Ishikawa (cell line): Measurements from ENCODE around the gene RNF183.

Experiments
- CREB1 ChIP-seq: IDR thresholded peaks from 2 replicates; pipeline ENCODE4 v1.6.1; 2012; ENCODE audit warnings: low read depth
- EGR1 ChIP-seq: IDR thresholded peaks from 2 replicates; pipeline ENCODE4 v1.6.1; 2012
- EP300 ChIP-seq: IDR thresholded peaks from 2 replicates; pipeline ENCODE4 v1.6.1; 2012; ENCODE audit warnings: borderline replicate concordance
- FOXM1 ChIP-seq: IDR thresholded peaks from 2 replicates; pipeline ENCODE4 v1.6.1; 2012; ENCODE audit warnings: low read depth, borderline replicate concordance
- NFIC ChIP-seq: IDR thresholded peaks from 2 replicates; pipeline ENCODE4 v1.6.1; 2012
- RAD21 ChIP-seq: IDR thresholded peaks from 2 replicates; pipeline ENCODE4 v1.6.1; 2012; ENCODE audit warnings: low read depth
- TAF1 ChIP-seq: IDR thresholded peaks from 2 replicates; pipeline ENCODE4 v1.6.1; 2012; ENCODE audit warnings: low read depth, mild to moderate bottlenecking
- TCF12 ChIP-seq: IDR thresholded peaks from 2 replicates; pipeline ENCODE4 v1.6.1; 2012; ENCODE audit warnings: low read depth
- TEAD4 ChIP-seq: IDR thresholded peaks from 2 replicates; pipeline ENCODE4 v1.6.1; 2012
- YY1 ChIP-seq: IDR thresholded peaks from 2 replicates; pipeline ENCODE4 v1.6.1; 2012; ENCODE audit warnings: low read depth
- ZBTB7A ChIP-seq: IDR thresholded peaks from 2 replicates; pipeline ENCODE4 v1.6.1; 2012; ENCODE audit warnings: low read depth
- TF ChIP-seq, protein P1 (sequence below): IDR thresholded peaks from 2 replicates; pipeline ENCODE4 v1.6.1; 2012

DNA sequence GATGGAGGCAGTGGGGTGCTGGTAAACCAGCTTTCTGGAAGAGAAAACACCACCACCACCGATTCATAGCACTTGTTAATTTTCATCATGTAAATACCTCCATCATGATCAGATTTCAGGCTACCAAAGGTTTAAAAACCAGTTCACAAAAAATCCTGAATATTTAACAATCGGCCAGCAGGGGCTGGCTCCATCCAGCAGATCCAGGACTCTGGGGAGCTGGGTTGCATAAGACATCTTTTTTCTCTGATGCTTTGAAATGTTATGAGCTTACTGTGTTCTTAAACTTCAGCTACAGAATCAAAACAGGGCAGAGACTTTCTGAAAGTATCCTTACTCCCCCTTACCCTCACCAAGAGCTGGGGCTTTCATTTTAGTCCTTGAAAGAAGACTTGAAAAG is 14.6 kb upstream of the RNF183 start:
- no peak for TF ChIP-seq RAD21
- TF ChIP-seq EP300: no peak
- TF ChIP-seq YY1: no peak
- no peak for TF ChIP-seq TEAD4
- TF ChIP-seq TAF1: no peak
- TF ChIP-seq EGR1: no peak
- no peak for TF ChIP-seq ZBTB7A
- TF ChIP-seq, protein P1, sequence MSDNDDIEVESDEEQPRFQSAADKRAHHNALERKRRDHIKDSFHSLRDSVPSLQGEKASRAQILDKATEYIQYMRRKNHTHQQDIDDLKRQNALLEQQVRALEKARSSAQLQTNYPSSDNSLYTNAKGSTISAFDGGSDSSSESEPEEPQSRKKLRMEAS: no peak
- TF ChIP-seq TCF12: no peak
- TF ChIP-seq CREB1: no peak
- no peak for TF ChIP-seq NFIC
- no peak for TF ChIP-seq FOXM1
